HL-60 (cell line): ENCODE measurements around the gene TPMT.

Experiments used
- DNase-seq, 2 experiments: peaks; one replicate each; pipeline ENCODE4 v3.0.0-alpha.2; 2010 to 2020; ENCODE audit warnings: low read depth in 1 of 2, low spot score in 1 of 2
- H3K27ac ChIP-seq: fragments of 250-450 bp; sonication (Bioruptor Pico); replicated peaks from 2 replicates; pipeline ENCODE4 v1.5.1; 2020; ENCODE audit warnings: mild to moderate bottlenecking, moderate library complexity
- H3K27me3 ChIP-seq: fragments of 250-450 bp; sonication (Bioruptor Pico); 2 replicates; pipeline ENCODE4 v1.5.1; 2021; ENCODE audit warnings: mild to moderate bottlenecking, moderate library complexity; ENCODE audit not compliant: insufficient read depth, poor library complexity, severe bottlenecking
- H3K4me3 ChIP-seq: replicated peaks from 2 replicates; pipeline ENCODE4 v1.5.1; 2011; ENCODE audit warnings: mild to moderate bottlenecking, control low read depth, low read length; ENCODE audit not compliant: insufficient read depth
- CTCF ChIP-seq: IDR thresholded peaks from one replicate; pipeline ENCODE4 v1.5.1; 2011; ENCODE audit warnings: low read length, control low read depth, inconsistent platforms; ENCODE audit not compliant: insufficient read depth
- GABPA ChIP-seq: IDR thresholded peaks from 2 replicates; pipeline ENCODE4 v1.6.1; 2012; ENCODE audit warnings: low read depth
- POLR2AphosphoS5 ChIP-seq: IDR thresholded peaks from 2 replicates; pipeline ENCODE4 v1.6.1; 2012; ENCODE audit warnings: low read depth
- REST ChIP-seq: IDR thresholded peaks from 2 replicates; pipeline ENCODE4 v1.6.1; 2012; ENCODE audit warnings: low read depth; ENCODE audit not compliant: insufficient replicate concordance
- SPI1 ChIP-seq: IDR thresholded peaks from 2 replicates; pipeline ENCODE4 v1.6.1; 2012; ENCODE audit warnings: low read depth, mild to moderate bottlenecking, borderline replicate concordance

The TPMT gene

GRCh38 chr6:18122128-18123093, 32.5 kb downstream of the TPMT start, which contains the start of gene NHLRC1:
Gene NHLRC1, minus strand, starts transcription at chr6:18122677. Its CDS starts 71 bp downstream, at chr6:18122606.
- Histone ChIP-seq H3K27me3 (no peaks in the 10 kb centered on the region), H3K27ac (no peak within 1 kb of the TSS), H3K4me3 (peak within 1 kb of the TSS; percentile 24)
- no peak for TF ChIP-seq REST
- 0 out of 2 replicates have a peak, but pooled peaks have one; percentile 38 for TF ChIP-seq POLR2AphosphoS5
- peak; percentile 46 for TF ChIP-seq CTCF
- peak; percentile 43 to 78 for DNase-seq

GRCh38 chr6:18121580-18122127, 33.2 kb downstream of the TPMT start:
- TF ChIP-seq REST: no peak
- no peak for TF ChIP-seq SPI1
- no peak for TF ChIP-seq CTCF
- no peak for TF ChIP-seq POLR2AphosphoS5
- TF ChIP-seq GABPA: no peak
- Histone ChIP-seq H3K27ac (no peak overlapping the region), H3K4me3 (no peak overlapping the region), H3K27me3 (no peaks in the 10 kb centered on the region)
- DNase-seq: no peak

- H3K4me3 ChIP-seq: no peak overlapping the region
- no peak for DNase-seq
- no peaks in the 10 kb centered on the region for H3K27me3 ChIP-seq
- H3K27ac ChIP-seq: no peak overlapping the region
- TF ChIP-seq POLR2AphosphoS5: no peak
- TF ChIP-seq CTCF: no peak
- no peak for TF ChIP-seq GABPA
- TF ChIP-seq REST: no peak
Measured at GRCh38 chr6:18119236-18119635, 35.6 kb downstream of the TPMT start.
